ENCODE data around the gene ZNF41. TPM values are rescaled to one million over a fixed set of nuclear protein-coding genes. Genes with fewer than 3 reads are reported as not detected.

The ZNF41 gene
- total RNA-seq, 1 experiment from 2014 or later: 2.5 TPM

- TF ChIP-seq CTCF (conservative IDR thresholded peaks at IDR 0.05): no peak
- Histone ChIP-seq H3K27ac (ENCODE audit: insufficient read length, low read depth, low read length) (no peak overlapping the region), H2BK12ac (ENCODE audit: insufficient read length, low read depth, low read length) (no peak overlapping the region), H2BK5ac (ENCODE audit: insufficient read length, low read length) (no peak overlapping the region), H2BK20ac (ENCODE audit: low read depth, low read length, poor library complexity, severe bottlenecking) (no peak overlapping the region), H2BK15ac (ENCODE audit: low read depth, low read length) (no peak overlapping the region), H3K9ac (ENCODE audit: extremely low read depth, insufficient read length, low read length) (no peak overlapping the region), H3K4me1 (ENCODE audit: insufficient read depth, low read length) (no peaks in the 10 kb centered on the region), H3K18ac (ENCODE audit: insufficient read length, low read depth, low read length) (no peak overlapping the region), H3T11ph (ENCODE audit: low read length) (no peak overlapping the region), H4K8ac (replicated peaks; ENCODE audit: insufficient read length, low read depth, low read length) (no peak overlapping the region), H2AFZ (ENCODE audit: low read length) (no peak overlapping the region), H4K5ac (ENCODE audit: insufficient read length, low read depth, low read length) (no peak overlapping the region), H3K23ac (ENCODE audit: insufficient read length, low read depth, low read length) (no peak overlapping the region), H3K4ac (ENCODE audit: low read depth, low read length) (no peak overlapping the region), H4K91ac (ENCODE audit: insufficient read length, low read depth, low read length) (no peak overlapping the region), H2AK5ac (ENCODE audit: insufficient read length, low read length) (no peak overlapping the region), H4K20me1 (ENCODE audit: control insufficient read depth, insufficient read depth, insufficient read length) (no peaks in the 10 kb centered on the region), H3K27me3 (ENCODE audit: insufficient read depth, low read length) (no peaks in the 10 kb centered on the region), H3K79me1 (ENCODE audit: insufficient read depth, low read depth, low read length, poor library complexity, severe bottlenecking) (no peaks in the 10 kb centered on the region), H3K79me2 (ENCODE audit: insufficient read depth, low read length) (no peaks in the 10 kb centered on the region), H3K4me2 (ENCODE audit: insufficient read depth, insufficient read length, low read length) (no peak overlapping the region), H3K14ac (ENCODE audit: insufficient read depth, low read length) (no peak overlapping the region), H3K56ac (ENCODE audit: insufficient read length, low read depth, low read length) (no peak overlapping the region), H3K23me2 (ENCODE audit: insufficient read length, low read depth, low read length, poor library complexity, severe bottlenecking) (no peaks in the 10 kb centered on the region), H3K9me3 (ENCODE audit: control insufficient read depth, low read depth, low read length) (peaks cover 60% of the 10 kb centered on the region), H2BK120ac (ENCODE audit: low read depth, low read length, poor library complexity, severe bottlenecking) (no peak overlapping the region)
- DNase-seq: no peak
- H3K4me3 Mint-ChIP-seq: no peak overlapping the region
- WGBS (ENCODE audit: extremely low coverage, insufficient read length, low lambda C conversion rate): no CpG with 5 or more reads among the region's 2 CpGs
- H3K9me3 Mint-ChIP-seq: peaks cover 80 to 89% of the 10 kb centered on the region in 2 experiments
- H3K36me3 Mint-ChIP-seq (ENCODE audit: insufficient read depth in 1 of 3, low read depth in 3 of 3): peaks cover 46 to 51% (median 48%) of the 10 kb centered on the region in 3 experiments
- no peak overlapping the region for H3K27ac Mint-ChIP-seq
- H3K4me1 Mint-ChIP-seq: no peaks in the 10 kb centered on the region
- no peaks in the 10 kb centered on the region for H3K27me3 Mint-ChIP-seq (ENCODE audit: low read depth)
Measured at GRCh38 chrX:47446971-47447370, 36.1 kb downstream of the ZNF41 start.
